Measurements from ENCODE around the gene OTOGL.

- TF ChIP-seq CTCF (conservative IDR thresholded peaks at IDR 0.05; ENCODE audit: low read length), result no peak
- TF ChIP-seq EZH2phosphoT487 (IDR thresholded peaks at IDR 0.05; ENCODE audit: borderline replicate concordance, low read depth, low read length), result no peak
These were observed 106.6 kb downstream of the OTOGL start for GRCh38 chr12:80205960-80206359.
